Sciatic nerve (tissue), 2 donors: ENCODE measurements around the gene TERT. TPM values are rescaled to one million over a fixed set of nuclear protein-coding genes. Genes with fewer than 3 reads are reported as not detected.
A peak's percentile ranks its signal among the peaks of the same experiment; 100 is the strongest.

Experiments used
- ATAC-seq: fragments of 200-7000 bp; cut with Tn5 transposase; one replicate; pipeline ENCODE4 v1.9.1; 2020; ENCODE audit warnings: mild to moderate bottlenecking, moderate library complexity
- DNase-seq: peaks from one replicate; pipeline ENCODE4 v3.0.0-alpha.2; 2020; ENCODE audit warnings: low spot score
- intact Hi-C: fragments of 100-400 bp; cut with DNase I; formaldehyde crosslinking; loops from one replicate; pipeline ENCODE4 v1.14.2; 2022
- total RNA-seq: library from RNA; stranded (reverse); fragmentation: NEBNext Ultra II Directional; extraction: Animal tissue kit (Norgen Biotek cat#: 25700); gene quantifications from one replicate; pipeline ENCODE4 v1.2.1, GENCODE V29; 2021
- donor health status: DM: no; HTN: no; CAD: no.
- donor health status: DM: no; HTN: no; CAD: no.

TERT gene
- total RNA-seq, 1 donor from 2014 or later = 0.85 TPM

DNA sequence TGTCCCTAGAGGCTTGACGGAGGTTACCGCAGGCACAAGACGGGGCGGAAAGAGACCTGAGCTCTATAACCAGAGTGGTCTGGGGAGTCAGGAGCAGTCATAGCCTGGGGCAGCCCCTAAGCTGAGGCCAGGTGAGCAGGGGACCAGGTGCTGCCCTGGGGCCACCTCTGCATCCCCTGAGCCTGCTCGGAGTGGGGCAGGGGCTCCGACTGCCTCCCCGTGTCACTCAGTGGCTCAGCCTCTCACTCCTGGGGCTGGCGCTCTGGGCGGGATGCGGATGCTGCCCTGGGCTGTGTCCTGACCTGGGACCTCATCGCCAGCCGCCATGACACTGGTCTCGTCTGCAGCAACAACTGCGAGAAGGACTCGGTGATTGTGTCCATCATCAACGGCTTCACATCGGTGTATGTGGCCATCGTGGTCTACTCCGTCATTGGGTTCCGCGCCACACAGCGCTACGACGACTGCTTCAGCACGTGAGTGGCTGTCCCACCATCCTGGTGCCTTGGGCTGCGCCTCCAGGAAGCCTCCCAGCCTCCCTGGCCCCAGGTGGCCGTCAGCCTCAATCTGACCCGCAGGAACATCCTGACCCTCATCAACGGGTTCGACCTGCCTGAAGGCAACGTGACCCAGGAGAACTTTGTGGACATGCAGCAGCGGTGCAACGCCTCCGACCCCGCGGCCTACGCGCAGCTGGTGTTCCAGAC lies 78.5 kb downstream of the TERT start:
- ATAC-seq (no peak), DNase-seq (no peak)
- intact Hi-C loops = no loop called here

DNA sequence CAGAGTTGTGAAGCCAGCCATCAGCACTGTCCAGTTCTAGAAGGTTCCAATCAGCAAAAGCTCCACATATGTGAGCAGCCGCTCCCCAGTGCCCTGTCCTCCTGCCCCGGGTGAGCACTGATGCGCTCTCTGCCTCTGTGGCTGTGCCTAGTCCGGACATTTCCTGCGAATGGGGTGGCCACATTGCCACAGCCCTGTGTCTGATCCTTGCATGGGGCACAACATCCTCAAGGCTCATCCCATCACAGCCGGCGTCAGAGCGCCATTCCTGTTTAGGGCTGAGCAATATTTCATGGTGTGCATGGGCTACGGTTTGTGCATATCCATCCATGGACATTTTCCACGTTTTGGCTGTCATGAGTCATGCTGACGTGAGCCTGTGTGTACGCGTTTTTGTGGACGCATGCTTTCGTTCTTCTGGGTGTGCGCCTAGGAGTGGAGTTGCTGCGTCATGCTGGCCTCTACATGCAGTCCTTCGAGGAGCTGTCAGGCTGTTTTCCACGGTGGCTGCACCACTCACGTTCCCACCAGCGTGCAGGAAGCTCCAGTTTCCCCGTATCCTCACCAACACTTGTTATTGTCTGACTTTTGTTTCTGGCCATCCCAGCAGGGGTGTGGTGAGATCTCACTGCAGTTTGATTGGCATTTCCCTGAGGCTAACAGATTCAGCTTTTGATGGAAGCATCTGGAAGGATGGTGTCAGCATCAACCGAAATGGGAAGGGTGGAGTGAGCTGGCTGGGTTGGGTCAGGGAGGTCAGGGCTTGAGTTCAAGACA lies 79.4 kb downstream of the TERT start:
- intact Hi-C loops = no loop called here
- ATAC-seq = no peak
- no peak for DNase-seq

DNA sequence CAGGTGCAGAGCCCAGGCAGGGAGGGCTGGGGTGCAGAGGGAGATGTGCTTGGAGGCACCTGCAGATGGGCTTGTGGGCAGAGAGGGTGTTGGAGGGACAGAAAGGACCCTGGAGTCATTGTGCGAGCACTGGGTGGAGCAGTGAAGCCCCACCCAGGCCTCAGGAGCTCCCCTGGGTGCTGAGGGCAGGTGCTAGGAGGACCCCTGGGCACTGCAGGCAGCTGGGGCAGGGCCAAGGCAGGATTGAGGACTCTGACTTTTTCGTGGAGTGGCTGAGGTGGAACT lies 80.0 kb downstream of the TERT start:
- DNase-seq = no peak
- intact Hi-C loops = no loop called here
- ATAC-seq = no peak

DNA sequence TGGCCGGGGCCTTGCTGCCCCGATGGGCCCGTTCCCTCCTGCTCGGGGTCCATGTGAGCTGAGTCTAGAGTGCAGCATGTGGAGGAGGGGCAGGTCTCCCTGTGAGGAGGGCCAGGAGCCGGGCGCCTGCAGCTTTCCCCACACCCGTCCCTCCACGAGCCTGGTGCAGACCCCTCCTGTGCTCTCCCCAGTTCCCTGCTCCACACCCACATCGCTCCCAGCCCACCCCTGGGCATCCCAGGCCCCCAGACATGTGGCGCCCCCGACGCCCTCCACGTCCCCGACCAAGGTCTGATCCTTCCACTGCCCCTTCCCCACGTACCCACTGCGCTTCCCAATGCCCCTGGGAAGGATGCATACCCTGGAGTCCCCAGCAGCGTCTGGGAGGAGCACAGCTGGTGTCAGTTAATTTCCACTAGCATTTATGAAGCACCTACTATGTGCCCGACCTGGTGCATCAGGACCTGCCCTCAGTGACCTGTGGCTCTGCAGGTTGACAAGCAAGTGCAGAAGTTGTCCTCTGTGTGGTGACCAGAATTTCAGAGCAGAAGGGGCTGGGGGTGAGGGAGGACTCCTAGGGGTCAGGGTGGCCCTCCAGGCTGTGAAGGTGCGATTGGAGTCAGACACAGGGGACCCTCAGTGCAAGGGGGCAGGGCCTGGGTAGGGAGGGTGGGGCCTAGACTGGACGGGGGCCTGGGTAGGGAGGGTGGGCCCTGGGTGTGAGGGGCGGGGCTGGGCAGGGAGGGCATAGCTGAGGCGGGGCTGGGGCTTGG lies 80.5 kb downstream of the TERT start:
- ATAC-seq = no peak
- intact Hi-C loops = no loop called here
- no peak for DNase-seq

DNA sequence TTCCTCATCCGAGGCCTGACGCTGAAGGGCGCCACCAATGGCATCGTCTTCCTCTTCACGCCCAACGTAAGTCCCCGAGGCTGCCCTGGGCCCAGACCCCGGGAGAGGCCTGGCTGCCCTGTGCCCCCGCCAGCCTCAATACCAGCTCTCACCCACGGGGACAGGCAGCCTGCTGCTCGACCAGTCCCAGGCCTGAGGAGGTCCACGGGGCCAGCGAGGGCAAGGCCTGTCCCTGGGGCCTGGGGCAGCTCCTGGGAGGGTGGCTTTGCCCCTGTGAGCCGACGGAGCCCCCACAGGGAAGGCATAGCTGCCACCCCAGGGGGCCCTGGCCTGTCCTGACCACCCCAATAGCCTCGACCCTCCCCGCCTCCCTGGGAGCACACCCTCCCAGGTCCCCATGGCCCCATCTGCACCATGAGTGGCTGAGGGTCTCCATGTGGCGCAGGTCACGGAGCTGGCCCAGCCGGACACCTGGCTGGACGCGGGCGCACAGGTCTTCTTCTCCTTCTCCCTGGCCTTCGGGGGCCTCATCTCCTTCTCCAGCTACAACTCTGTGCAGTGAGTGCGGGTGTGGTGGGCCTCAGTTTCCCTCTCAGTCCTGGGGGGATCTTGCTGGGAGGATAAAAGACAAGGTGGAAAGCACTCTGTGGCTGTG lies 81.2 kb downstream of the TERT start:
- DNase-seq (no peak), ATAC-seq (no peak)
- intact Hi-C loops = no loop called here

DNA sequence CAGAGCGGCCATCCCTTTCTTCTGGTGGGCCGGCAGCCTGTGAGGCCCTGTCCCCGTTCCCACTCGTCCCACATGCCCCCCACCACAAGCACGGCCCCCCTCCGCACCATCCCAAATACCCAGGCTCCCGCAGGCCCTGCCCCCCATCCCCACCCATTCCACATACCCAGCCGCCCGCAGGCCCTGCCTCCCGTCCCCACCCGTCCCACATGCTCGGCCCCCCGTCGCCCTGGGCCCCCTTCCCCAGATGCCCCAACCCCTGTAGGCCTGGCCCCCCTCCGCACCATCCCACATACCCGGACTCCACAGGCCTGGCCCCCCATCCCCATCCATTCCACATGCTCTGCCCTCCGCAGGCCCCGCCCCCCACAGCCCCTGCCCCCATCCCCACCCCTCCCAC lies 82.0 kb downstream of the TERT start:
- intact Hi-C loops = no loop called here
- DNase-seq (no peak), ATAC-seq (no peak)

DNA sequence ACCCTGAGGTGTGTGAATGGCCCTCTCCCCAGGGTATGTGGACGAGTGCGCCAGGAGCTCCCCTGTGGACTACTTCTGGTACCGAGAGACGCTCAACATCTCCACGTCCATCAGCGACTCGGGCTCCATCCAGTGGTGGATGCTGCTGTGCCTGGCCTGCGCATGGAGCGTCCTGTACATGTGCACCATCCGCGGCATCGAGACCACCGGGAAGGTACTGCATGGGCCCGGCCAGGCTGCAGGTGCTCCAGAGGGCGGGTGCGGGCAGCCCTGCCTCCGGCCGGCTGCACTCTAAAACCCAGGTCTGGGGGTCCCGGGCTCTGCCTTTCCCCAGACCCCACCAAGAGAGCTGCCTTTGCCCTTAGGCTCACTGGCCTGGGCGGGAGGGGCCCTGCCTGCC lies 82.6 kb downstream of the TERT start:
- intact Hi-C loops = no loop called here
- DNase-seq = no peak
- no peak for ATAC-seq

DNA sequence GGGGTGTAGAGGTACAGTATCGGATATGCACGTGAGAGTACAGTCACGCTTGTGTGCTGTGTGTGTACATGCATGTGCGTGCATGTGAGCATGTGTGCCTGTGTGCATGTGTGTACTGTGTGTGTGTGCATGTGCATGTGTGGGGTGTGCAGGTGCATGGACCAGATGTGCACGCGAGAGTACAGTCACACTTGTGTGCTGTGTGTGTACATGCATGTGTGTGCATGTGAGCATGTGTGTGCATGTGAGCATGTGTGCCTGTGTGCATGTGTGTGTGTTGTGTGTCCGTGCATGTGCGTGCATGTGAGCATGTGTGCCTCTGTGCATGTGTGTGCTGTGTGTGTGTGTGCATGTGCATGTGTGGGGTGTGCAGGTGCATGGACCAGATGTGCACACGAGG lies 83.2 kb downstream of the TERT start:
- intact Hi-C loops = no loop called here
- no peak for DNase-seq
- no peak for ATAC-seq

DNA sequence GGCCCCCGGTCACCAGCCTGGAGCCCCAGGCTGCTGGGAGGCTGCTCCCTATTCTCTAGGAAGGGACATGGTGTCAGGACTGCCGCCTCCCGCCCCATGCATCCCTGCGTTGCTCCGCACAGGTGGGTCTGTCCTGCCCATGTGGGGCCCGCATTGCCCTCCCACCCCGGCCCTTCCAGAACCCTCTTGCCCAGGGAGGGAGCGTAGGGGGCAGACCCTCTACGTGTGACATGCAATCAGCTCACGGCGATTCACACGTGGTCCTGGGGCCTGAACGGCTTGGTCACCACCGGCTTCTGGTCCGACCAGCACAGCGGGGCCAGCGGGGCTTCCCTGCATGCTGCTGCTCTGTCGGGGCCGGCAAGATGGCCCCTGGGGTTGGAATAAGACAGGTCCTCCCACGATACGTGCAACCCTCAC lies 84.0 kb downstream of the TERT start:
- DNase-seq (no peak), ATAC-seq (no peak)
- intact Hi-C loops = no loop called here

DNA sequence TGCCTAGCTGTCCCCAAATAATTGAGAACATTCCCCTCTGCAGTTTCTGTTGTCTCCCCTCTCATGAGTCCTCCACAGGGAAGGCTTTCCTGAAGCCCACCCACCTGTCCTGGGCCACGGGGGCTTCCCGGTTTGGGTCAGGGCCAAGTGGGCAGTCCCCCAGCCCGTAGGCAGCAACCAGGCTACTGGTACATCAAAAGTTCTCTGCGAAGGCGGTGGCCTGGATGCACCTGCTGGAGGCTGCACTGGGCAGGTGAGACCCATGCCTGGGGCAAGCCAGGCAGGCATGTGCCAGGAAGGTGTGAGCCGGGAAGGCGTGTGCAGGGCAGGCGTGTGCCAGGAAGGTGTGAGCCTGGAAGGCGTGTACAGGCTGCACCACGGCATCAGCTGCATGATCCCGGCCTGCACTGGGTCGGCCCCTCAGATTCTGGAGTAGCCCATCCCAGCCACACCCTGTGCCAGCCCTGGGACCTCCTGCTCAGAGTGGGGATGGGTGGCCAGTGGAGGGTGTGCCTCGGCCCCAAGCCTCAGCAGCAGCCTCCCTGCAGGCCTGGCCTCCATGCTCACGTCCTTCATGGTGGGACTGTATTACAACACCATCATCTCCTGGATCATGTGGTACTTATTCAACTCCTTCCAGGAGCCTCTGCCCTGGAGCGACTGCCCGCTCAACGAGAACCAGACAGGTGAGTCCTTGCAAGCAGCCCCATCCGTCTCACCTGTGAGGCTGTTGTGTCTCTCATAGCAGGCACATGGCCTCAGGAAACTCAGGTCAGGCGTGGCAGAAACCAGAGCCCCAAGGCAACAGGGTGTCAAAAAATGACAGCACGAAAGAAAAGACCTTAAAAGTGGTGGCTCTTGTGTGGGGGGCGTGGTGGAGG lies 84.7 kb downstream of the TERT start:
- no peak for DNase-seq
- no peak for ATAC-seq
- intact Hi-C loops = no loop called here

DNA sequence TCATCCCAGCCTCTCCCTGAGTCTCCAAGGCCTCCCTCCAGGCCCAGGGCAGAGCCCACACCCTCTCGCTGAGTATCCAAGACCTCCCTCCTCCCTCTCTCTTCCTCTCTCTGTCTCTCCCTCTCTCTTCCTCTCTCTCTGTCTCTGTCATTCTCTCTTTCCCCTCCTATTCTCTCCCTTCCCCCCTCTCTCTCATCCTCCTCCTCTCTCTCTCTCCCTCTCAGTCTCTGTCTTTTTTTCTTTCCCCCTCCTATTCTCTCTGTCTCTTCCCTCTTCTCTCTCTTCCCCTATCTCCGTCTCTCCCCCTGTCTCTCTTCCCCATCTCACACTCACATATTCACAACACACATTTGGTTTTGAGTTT lies 85.4 kb downstream of the TERT start:
- DNase-seq = no peak
- ATAC-seq = no peak
- intact Hi-C loops = no loop called here

DNA sequence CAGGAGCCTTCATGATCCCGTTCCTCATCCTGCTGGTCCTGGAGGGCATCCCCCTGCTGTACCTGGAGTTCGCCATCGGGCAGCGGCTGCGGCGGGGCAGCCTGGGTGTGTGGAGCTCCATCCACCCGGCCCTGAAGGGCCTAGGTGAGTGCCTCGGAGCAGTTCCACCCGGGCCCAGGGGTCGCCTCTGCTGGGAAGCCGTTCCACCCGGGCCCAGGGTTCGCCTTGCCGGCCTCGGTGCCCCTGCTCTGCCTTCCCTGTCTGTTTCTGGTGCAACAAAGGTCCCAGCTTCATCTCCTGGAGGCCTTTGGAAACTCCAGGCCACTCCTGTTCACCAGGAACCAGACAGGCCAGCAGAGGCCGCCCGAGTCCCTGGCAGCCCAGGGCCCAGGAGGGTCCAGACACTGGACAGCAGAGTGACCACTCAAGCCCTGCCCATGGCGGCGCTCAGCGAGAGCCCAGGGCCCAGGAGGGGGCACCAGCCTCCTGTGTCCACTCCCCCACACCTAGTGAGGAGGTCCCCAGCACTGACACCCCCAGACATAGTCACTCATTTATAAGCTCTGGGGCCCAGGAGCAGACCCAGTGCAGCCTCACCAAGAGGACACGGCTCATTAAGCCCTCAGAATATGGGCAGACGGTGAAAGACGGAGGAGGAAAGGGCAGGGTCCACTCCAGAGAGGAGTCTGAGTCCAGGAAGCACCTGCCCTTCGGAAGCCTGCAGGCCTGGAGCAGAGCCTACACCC lies 86.0 kb downstream of the TERT start:
- no peak for DNase-seq
- peak; percentile 46 for ATAC-seq
- intact Hi-C loops = no loop called here

DNA sequence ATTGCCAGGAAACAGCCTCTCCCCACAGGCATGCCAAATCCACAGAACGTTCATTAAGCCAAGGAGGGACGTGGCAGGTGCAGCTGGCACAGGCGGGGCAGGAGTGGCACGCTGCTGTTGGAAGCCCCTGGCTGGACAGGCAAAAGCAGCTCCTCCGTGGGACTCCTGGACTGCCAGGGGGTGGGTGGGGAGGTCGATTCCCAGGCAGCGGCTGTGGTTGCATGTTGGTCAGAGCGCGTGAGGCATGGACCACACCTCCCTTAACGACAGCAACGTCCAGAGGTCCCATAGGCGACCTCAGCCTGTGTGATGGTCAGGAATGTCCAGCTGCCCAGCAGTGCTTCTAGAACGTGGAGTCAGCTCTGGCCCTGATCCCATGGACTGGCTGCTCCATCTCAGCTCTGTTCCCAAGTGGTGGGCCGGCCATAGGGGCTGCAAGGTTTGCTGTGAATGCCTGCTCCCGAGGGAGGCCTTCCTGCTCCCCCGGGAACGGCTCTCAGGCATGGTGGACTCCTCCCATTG lies 86.6 kb downstream of the TERT start:
- no peak for ATAC-seq
- DNase-seq = no peak
- intact Hi-C loops = no loop called here

DNA sequence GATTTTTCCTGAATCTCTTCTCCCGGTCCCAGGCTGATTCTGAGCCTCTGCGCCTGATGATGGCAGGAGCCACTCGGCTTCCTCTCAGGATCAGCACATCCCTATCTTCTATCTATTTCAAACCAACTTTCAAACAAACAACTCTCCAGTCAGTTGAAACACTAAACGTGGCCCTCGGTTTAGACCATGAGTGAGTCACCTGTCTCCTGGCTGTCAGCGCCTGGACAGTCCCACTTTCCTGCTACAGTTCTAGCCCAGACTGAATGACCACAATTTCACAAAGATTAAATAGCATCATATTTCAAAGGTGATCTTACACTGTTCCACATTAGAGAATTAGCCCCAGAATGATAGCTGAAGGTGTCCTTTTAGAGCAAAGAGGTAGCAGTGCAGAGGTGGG lies 87.3 kb downstream of the TERT start:
- DNase-seq = no peak
- no peak for ATAC-seq
- intact Hi-C loops = no loop called here

DNA sequence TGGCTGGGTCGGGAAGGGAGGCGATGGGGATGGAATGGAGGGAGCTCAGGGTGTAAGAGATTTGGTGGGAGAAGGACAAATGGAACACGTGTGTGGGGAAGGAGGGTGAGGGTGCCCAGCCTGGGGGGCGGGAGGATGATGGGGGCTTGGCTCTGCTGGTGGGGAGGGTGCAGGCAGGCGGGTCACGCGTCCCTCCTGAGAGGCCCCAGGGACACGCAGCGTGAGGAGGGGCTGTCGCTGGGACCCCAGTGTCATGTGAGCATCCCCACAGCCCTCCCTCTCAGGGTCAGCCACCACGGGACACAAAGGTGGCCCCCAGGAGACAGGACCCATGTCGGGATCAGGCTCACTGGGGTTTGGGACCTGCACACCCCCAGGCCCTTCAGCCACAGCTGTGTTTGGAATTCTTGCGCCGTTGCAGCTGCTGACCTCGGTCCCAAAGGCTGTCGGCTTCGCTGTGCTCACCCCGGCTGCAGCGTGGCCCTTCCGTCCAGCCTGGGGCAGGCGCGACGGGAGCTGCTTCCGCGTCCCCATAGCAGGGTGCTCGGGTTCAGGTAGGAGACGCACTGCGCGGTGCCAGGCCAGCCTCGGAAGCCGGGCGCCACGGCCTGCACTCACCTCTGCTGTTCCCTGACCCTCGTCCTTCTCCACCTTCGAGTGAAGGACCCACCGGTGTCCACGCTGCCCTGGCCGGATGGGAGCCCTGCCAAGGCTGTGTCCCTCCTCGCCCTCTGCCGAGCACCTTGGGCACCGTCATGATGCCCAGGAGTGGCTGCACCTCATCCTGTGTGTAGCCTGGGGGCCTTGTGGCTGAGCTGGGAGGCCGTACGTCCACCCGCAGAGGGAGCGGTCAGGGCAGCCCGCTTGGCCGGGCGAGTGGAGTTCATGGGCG lies 88.1 kb downstream of the TERT start:
- intact Hi-C loops = no loop called here
- DNase-seq = no peak
- ATAC-seq = no peak

DNA sequence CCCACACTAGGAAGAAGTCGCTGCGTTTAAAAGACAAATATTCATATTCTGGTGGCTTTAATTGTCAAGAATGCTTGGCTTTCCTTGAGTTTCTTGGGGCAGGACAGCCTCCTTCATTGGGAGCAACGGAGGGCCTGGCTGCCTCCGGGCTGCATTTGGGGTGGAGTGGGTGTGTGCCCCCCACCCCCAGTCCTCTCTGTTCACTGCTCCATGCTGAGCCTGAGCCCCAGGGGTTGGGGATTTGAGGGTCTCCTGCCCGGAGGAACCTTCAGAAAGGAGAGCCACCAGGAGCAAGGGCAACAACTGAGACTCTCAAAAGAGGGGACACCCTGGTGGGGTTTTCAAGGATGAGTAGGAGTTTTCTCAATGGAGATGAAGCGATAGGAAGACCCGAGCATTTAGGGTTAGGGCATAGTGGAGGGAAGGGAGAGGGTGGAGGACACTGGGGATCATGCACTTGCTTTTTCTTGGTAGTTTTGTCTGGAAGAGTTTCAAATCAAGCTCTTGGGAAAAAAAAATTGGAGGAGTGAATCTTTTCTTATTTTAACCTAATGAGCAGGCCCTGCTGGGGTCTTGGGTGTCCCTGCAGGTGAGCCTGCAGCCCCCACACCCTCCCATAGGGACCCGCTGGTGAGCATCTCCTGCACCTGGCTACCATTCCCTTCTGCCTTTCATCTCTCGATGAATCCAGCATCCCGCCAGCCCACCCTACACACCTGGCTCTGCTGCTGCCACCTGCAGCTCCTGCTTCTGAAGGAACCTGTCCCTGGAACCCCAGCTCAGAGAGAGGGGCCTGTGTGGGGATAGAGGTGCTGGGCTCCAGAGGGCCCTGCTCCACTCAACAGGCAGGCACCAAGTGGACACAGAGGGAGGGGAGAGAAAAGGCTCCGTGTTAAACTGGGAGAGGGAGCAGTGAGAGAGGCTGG lies 89.3 kb downstream of the TERT start:
- ATAC-seq (no peak), DNase-seq (no peak)
- intact Hi-C loops = no loop called here
